Activated CD8-positive, alpha-beta memory T cell treated with anti-CD3 and anti-CD28 coated beads, Interleukin-2, amount 50 U/mL, for 4 hours (primary cell): Measurements from ENCODE around the gene FGB.
"Not testable (repeated sequence)": the region's sequence is repeated elsewhere in the genome, so short reads cannot be mapped to it uniquely, and the experiment has no call there.

Source experiments
- DNase-seq: peaks from one replicate; pipeline ENCODE4 v3.0.0-alpha.2; 2020

Gene FGB

GRCh38 chr4:154566639-154567204 is 3.9 kb downstream of the FGB start:
- no peak for DNase-seq

GRCh38 chr4:154569028-154569427 is 6.2 kb downstream of the FGB start:
- DNase-seq, result no peak

- no peak for DNase-seq
Measured at GRCh38 chr4:154569584-154569983, 6.8 kb downstream of the FGB start.

GRCh38 chr4:154573190-154573870 is 10.5 kb downstream of the FGB start:
- DNase-seq, result no peak

- no peak for DNase-seq
Measured at GRCh38 chr4:154574311-154574710, 11.5 kb downstream of the FGB start.

GRCh38 chr4:154577324-154577723 is 14.5 kb downstream of the FGB start:
- no peak for DNase-seq

GRCh38 chr4:154578919-154579318 is 16.1 kb downstream of the FGB start:
- DNase-seq, result no peak

GRCh38 chr4:154579927-154580326 is 17.1 kb downstream of the FGB start:
- DNase-seq, result no peak

- no peak for DNase-seq
Measured at GRCh38 chr4:154582723-154583122, 19.9 kb downstream of the FGB start.

DNA sequence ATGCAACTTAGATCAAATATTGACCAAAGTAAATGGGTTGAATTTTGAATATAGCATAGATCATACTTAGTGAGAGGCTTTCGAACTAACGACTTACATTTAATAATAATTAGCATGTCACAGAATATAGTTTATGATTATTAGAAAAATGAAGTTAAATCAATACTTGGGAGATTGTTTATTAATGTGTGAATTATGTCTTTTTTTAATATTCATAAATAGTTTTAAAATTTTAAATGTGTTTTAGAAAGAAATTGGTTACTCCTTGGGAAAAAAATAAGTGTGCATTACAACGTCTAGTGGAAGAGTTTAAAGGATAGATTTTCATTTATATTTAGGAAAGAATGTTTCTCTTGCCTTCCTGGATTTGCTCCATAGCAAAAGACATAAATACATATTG is 20.4 kb downstream of the FGB start:
- DNase-seq, result no peak

GRCh38 chr4:154583677-154584076 is 20.9 kb downstream of the FGB start:
- DNase-seq, result no peak

DNA sequence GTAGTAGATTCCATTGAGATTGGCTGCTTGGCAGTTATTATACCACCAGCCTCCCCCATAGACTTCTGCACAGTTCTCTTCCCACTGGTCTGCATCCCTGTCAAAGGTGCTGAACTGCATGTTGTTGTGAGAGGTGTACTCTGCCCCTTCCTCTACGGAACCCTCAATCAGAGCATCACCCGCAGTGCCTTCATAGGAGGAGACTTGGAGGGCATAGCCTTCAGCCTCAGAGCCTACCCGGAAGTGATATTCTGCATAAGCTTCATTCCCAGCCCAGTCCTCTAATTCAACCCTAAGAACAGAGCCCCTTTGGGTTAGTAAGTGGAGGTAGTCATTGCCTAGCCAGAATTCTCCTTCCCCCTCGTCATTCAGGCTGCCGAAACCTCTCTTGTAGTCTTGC is 21.4 kb downstream of the FGB start:
- no peak for DNase-seq

DNA sequence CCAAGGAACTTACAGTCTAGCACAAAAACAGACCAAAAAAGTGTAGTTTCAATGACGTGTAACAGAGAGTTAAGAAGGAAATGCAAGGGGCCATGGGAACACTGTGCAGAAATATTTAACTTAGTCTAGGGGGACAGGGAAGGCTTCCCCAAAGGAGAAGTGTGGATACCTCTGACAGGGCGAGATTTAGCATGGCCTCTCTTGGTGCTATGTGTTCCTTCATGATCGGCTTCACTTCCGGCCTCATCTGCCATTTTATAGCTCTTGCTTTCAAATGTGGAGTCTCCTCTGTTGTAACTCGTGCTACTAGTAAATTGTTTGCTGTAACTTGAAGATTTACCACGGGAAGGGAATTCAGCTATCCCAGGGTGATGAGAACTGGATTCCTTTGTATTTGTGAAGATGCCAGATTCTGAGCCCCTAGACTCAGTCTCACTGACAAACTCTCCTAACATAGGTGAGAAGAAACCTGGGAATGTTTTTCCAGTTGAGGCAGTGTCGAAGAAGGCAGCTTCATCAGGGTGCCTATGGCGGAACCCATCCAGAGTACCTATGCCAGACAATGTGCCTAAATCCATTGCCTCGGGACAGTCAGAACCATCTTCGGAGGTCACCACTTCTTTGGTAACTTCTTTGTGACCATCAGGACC is 22.7 kb downstream of the FGB start:
- DNase-seq, result no peak

DNA sequence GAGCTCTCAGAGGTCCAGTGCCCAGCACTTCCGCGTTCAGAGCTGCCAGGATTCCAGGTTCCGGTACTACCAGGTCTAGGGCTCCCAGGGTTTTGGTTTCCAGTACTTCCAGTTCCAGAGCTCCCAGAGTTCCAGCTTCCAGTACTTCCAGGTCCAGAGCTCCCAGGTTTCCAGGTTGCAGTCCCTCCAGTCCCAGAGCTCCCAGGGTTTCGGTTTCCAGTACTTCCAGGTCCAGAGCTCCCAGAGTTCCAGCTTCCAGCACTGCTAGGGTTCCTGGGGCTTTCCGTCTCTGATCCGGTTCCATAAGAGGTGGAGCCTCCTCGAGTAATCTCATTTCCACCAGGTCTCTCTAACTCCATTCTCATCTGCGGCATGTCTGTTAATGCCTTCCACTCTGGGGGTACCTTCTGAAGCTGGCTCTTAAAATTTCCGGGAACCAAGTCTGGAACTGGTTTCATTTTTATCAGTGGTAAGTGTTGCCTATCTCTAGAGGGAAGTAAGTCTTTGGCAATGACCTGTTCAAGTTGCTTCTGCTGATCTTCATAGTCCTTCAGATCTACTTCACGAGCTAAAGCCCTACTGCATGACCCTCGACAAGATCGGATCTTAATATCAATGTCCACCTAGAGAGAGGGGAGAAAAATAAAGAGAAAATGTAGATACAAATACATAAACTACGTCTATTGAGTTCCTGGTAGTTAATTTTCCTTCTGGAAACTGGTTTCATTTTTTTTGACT is 23.7 kb downstream of the FGB start:
- DNase-seq, result no peak

DNA sequence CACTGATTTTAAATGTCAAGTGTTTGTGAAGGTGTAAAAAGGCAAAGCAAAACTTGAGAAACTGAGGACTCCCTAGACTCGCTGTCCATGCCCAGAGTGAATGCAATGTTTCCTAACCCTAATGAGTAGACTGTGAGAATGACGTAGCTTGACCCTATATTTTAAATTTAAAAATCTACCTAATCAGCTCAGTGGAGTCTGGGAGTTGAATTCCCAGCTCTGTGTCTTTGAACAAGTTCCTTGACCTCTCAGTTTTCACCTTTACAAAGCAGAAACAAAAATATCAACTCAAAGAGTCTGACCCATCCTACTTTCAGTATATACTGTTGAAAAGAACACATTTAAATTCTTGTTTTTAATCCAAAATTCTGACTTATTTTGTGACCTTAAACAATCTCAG is 25.4 kb downstream of the FGB start:
- DNase-seq, result no peak

DNA sequence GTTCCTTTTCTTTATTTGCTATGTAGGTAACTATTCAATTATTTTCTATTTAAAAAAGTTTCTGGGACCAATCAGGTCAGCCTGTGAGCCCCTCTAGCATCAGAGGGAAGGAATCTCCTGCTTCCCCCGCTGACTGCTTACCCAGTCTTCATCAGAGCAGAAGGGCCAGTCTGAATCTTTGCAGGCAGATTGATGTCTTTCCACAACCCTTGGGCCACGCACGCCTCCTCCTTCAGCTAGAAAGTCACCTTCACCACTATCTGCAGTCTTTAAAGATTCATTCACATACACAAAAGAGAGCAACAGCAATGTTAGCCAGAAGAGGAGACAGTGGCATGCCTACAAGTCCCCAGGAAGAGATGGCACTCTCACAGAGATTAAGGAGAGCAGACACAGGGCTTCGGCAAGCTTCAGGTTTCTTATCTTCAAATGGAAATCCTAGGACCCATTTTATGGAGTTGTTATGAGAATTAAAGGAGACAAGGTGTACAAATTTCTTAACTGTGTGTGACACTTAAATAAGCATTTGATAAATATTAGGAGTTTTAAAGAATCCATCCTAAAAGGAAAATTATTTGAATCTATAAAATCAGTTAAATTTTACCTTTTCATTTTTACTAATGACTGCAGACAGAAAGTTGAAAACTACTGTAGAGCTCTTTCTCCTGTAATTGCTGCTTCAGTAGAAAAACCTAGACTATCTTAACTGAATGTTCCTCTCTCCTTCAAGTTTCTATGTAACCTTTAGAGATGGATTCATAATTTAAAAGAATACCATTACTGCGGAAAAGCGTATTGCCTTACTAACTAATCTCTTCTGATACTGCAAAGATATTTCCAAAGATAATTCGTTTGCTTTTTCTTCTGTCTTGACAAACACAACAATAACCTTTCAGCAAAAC is 26.7 kb downstream of the FGB start:
- no peak for DNase-seq

- no peak for DNase-seq
Measured at GRCh38 chr4:154590329-154591006, 27.7 kb downstream of the FGB start, which contains the start of gene FGA. TSS of gene FGA (minus strand) at chr4:154590742. CDS start at chr4:154590687, 55 bp downstream.

DNA sequence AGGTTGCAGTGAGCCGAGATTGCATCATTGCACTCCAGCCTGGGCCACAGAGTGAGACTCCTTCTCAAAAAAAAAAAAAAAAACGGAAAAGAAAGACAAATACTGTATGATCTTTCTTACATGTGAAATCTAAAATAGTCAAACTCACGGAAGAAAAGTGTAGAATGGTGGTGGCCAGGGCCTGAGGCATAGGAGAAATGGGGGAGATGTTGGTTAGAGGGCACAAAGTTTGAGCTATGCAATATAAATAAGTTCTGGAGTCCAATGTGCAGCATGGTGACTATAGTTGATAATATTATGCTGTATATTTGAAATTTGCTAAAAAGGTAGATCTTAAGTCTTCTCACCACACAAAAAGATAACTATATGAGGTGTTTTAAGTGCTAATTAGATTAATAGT is 29.1 kb downstream of the FGB start:
- no peak for DNase-seq

- DNase-seq, result no peak
Measured at GRCh38 chr4:154593868-154594267, 31.1 kb downstream of the FGB start.

- not testable (repeated sequence) for DNase-seq
Measured at GRCh38 chr4:154594343-154594742, 31.5 kb downstream of the FGB start.

DNA sequence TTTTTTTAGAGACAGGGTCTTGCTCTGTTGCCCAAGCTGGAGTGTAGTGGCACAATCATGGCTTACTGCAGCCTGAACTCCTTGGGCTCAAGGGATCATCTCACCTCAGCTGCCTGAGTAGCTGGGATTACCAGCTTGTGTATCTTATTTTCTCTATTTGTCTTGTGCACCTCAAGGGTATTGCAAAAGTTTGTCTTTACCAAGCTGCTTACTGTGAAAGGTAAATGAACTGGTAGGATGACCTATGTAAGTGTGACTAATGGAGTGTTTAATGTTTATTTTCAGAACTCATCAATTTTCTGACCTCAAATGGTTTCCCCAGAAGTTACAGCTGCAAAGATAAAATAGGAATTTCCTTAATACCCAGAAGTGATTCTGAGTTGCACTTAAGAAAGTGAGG is 33.0 kb downstream of the FGB start:
- no peak for DNase-seq

GRCh38 chr4:154597281-154597680 is 34.5 kb downstream of the FGB start:
- not testable (repeated sequence) for DNase-seq
